GM18861 (cell line): ENCODE data around the gene GHRH.

Experiments used
- ATAC-seq: cut with Tn5 transposase; IDR thresholded peaks from one replicate; pipeline ENCODE4 v1.9.1; 2021; ENCODE audit not compliant: unreplicated experiment

Gene GHRH

GRCh38 chr20:37240337-37241067 lies 21.1 kb downstream of the GHRH start:
- no peak for ATAC-seq

- ATAC-seq = no peak
Measured at GRCh38 chr20:37238935-37239451, 22.6 kb downstream of the GHRH start.

- ATAC-seq = no peak
Measured at GRCh38 chr20:37238426-37238825, 23.2 kb downstream of the GHRH start.

- no peak for ATAC-seq
Measured at GRCh38 chr20:37237656-37238055, 24.0 kb downstream of the GHRH start.

- no peak for ATAC-seq
Measured at GRCh38 chr20:37236462-37236861, 25.2 kb downstream of the GHRH start.

GRCh38 chr20:37235065-37235464 lies 26.5 kb downstream of the GHRH start:
- ATAC-seq = no peak

GRCh38 chr20:37234254-37234581 lies 27.4 kb downstream of the GHRH start:
- no peak for ATAC-seq

- ATAC-seq = no peak
Measured at GRCh38 chr20:37233548-37234253, 27.9 kb downstream of the GHRH start.

- no peak for ATAC-seq
Measured at GRCh38 chr20:37231947-37232630, 29.5 kb downstream of the GHRH start.

GRCh38 chr20:37230200-37230599 lies 31.4 kb downstream of the GHRH start:
- no peak for ATAC-seq

- ATAC-seq = no peak
Measured at GRCh38 chr20:37229357-37229756, 32.3 kb downstream of the GHRH start.

- ATAC-seq = no peak
Measured at GRCh38 chr20:37228656-37229055, 33.0 kb downstream of the GHRH start.

GRCh38 chr20:37228082-37228481 lies 33.5 kb downstream of the GHRH start:
- ATAC-seq = no peak

GRCh38 chr20:37226889-37227288 lies 34.7 kb downstream of the GHRH start:
- ATAC-seq = no peak

GRCh38 chr20:37225146-37225545 lies 36.5 kb downstream of the GHRH start:
- no peak for ATAC-seq

GRCh38 chr20:37223053-37223452 lies 38.6 kb downstream of the GHRH start:
- ATAC-seq = no peak

- no peak for ATAC-seq
Measured at GRCh38 chr20:37222086-37222485, 39.5 kb downstream of the GHRH start.

GRCh38 chr20:37220731-37221130 lies 40.9 kb downstream of the GHRH start:
- no peak for ATAC-seq

GRCh38 chr20:37219751-37220668 lies 41.6 kb downstream of the GHRH start:
- no peak for ATAC-seq

GRCh38 chr20:37218976-37219375 lies 42.6 kb downstream of the GHRH start:
- ATAC-seq = no peak

- no peak for ATAC-seq
Measured at GRCh38 chr20:37218441-37218840, 43.2 kb downstream of the GHRH start.
